Endothelial cell of umbilical vein (primary cell): Measurements from ENCODE around the gene OCEL1. TPM values are rescaled to one million over a fixed set of nuclear protein-coding genes. Genes with fewer than 3 reads are reported as not detected.

ENCODE experiments used
- BruUV-seq: library from RNA; stranded (reverse); fragments of 400-500 nt; replicated peaks from 2 replicates; lab custom pipeline; 2021; lab: Mats Ljungman, UMichigan
- CTCF ChIA-PET: fragments of 300-600, 350-600 bp; sonication (Branson Sonifier 250); formaldehyde crosslinking; loops from one replicate; lab custom pipeline; 2021; ENCODE audit warnings: antibody characterized with exemption, inconsistent platforms; lab: Charles Lee
- POLR2A ChIA-PET: fragments of 300-600, 350-600 bp; sonication (Branson Sonifier 250); formaldehyde crosslinking; loops from one replicate; lab custom pipeline; 2021; ENCODE audit warnings: antibody characterized with exemption, inconsistent platforms; lab: Charles Lee
- DNase-seq: peaks from one replicate; pipeline ENCODE4 v3.0.0-alpha.2; 2011; ENCODE audit warnings: low read depth, low spot score
- FAIRE-seq: peaks from 2 replicates; lab custom pipeline; 2011; peaks lifted over from hg19 to GRCh38; lab: Jason Lieb, UNC
- H2AFZ ChIP-seq: 2 replicates; pipeline ENCODE4 v1.6.0; 2012; ENCODE audit warnings: low read depth, low read length, control low read depth, inconsistent platforms
- H3K27ac ChIP-seq: 2 replicates; pipeline ENCODE4 v1.5.1; 2011; ENCODE audit warnings: low read depth, mild to moderate bottlenecking, control low read depth, low read length, moderate library complexity; ENCODE audit not compliant: insufficient read depth
- H3K27me3 ChIP-seq, 2 experiments: 2 replicates each; pipeline versions ENCODE4 v1.6.0 to v1.6.1; 2011; ENCODE audit warnings: low read length in 2 of 2, mixed read lengths in 1 of 2; ENCODE audit not compliant: control insufficient read depth in 2 of 2, insufficient read depth in 2 of 2
- H3K36me3 ChIP-seq, 2 experiments: 2 replicates in 1 of 2; 3 replicates in 1 of 2; pipeline ENCODE4 v1.5.1; 2011; ENCODE audit warnings: low read length in 2 of 2, mild to moderate bottlenecking in 1 of 2, moderate library complexity in 1 of 2; ENCODE audit not compliant: control insufficient read depth in 2 of 2, insufficient read depth in 2 of 2; ENCODE audit errors: extremely low read depth in 1 of 2
- H3K4me1 ChIP-seq: 3 replicates; pipeline ENCODE4 v1.5.1; 2011; ENCODE audit warnings: mild to moderate bottlenecking, low read length; ENCODE audit not compliant: control insufficient read depth, insufficient read depth; ENCODE audit errors: extremely low read depth
- H3K4me2 ChIP-seq: 2 replicates; pipeline ENCODE4 v1.6.1; 2011; ENCODE audit warnings: low read length, control low read depth, mixed read lengths; ENCODE audit not compliant: insufficient read depth
- H3K4me3 ChIP-seq, 3 experiments: fragments of 200-600 bp in 1 of 3; sonication (generic), shearing (Covaris generic) in 1 of 3; replicated peaks in 1 of 3; 2 replicates each; pipeline ENCODE4 v1.5.1; 2011 to 2016; ENCODE audit warnings: control low read depth in 3 of 3, low read length in 3 of 3, mild to moderate bottlenecking in 2 of 3, inconsistent platforms in 1 of 3, low read depth in 1 of 3, moderate library complexity in 1 of 3; ENCODE audit not compliant: insufficient read depth in 1 of 3
- H3K79me2 ChIP-seq: 2 replicates; pipeline ENCODE4 v1.6.0; 2012; ENCODE audit warnings: low read length, inconsistent platforms; ENCODE audit not compliant: control insufficient read depth, insufficient read depth
- H3K9ac ChIP-seq: replicated peaks from 2 replicates; pipeline ENCODE3; 2011; ENCODE audit warnings: low read length, control low read depth; ENCODE audit not compliant: insufficient read depth; ENCODE audit errors: extremely low read depth
- H3K9me1 ChIP-seq: replicated peaks from 3 replicates; pipeline ENCODE4 v1.6.0; 2011; ENCODE audit warnings: mild to moderate bottlenecking, low read length; ENCODE audit not compliant: control insufficient read depth, insufficient read depth; ENCODE audit errors: extremely low read depth
- H3K9me3 ChIP-seq: replicated peaks from 2 replicates; pipeline ENCODE4 v1.5.1; 2012; ENCODE audit warnings: low read length, inconsistent platforms; ENCODE audit not compliant: control insufficient read depth, insufficient read depth
- H4K20me1 ChIP-seq: replicated peaks from 2 replicates; pipeline ENCODE3; 2011; ENCODE audit warnings: mild to moderate bottlenecking, low read length; ENCODE audit not compliant: control insufficient read depth, insufficient read depth; ENCODE audit errors: extremely low read depth
- EZH2 ChIP-seq: IDR thresholded peaks from 2 replicates; pipeline ENCODE4 v1.6.1; 2012; ENCODE audit warnings: borderline replicate concordance, low read depth, mild to moderate bottlenecking, moderate library complexity, low read length, inconsistent platforms; ENCODE audit not compliant: severe bottlenecking
- FOS ChIP-seq: IDR thresholded peaks from 2 replicates; pipeline ENCODE4 v1.6.1; 2011; ENCODE audit warnings: mild to moderate bottlenecking, low read length, moderate library complexity, borderline replicate concordance; ENCODE audit not compliant: insufficient read depth
- GATA2 ChIP-seq: IDR thresholded peaks from 2 replicates; pipeline ENCODE4 v1.7.0; 2011; ENCODE audit warnings: low read depth, mild to moderate bottlenecking, moderate library complexity, mixed read lengths, low read length; ENCODE audit not compliant: insufficient read length, insufficient read depth
- JUN ChIP-seq: IDR thresholded peaks from 2 replicates; pipeline ENCODE4 v1.6.1; 2011; ENCODE audit warnings: borderline replicate concordance, low read depth; ENCODE audit not compliant: insufficient read length, insufficient read depth
- MYC ChIP-seq: IDR thresholded peaks from one replicate; pipeline ENCODE4 v1.6.1; 2011; ENCODE audit warnings: mild to moderate bottlenecking, low read depth, low read length
- POLR2AphosphoS5 ChIP-seq: IDR thresholded peaks from 2 replicates; pipeline ENCODE4 v1.6.1; 2012; ENCODE audit warnings: low read depth, mild to moderate bottlenecking, control low read depth, low read length, moderate library complexity; ENCODE audit not compliant: insufficient read depth
- dilution Hi-C: fragments of 300-500 bp; cut with MboI; formaldehyde crosslinking; loops from one replicate; pipeline ENCODE4 v1.15.0; 2019; ENCODE audit warnings: low sequenced_read_pairs; ENCODE audit not compliant: extremely low pct_ligation_motif_present
- intact Hi-C: fragments of 100-400 bp; cut with micrococcal nuclease; formaldehyde crosslinking; loops from one replicate; pipeline ENCODE4 v1.10.0; 2022
- polyA plus RNA-seq, 4 experiments: library from polyadenylated mRNA; depleted of rRNA in 3 of 4; stranded (reverse) in 3 of 4; unstranded in 1 of 4; fragments of >200 nt; gene quantifications; 2 replicates each; pipeline versions ENCODE4 v1.2.1 to v1.2.3, GENCODE V29; 2011 to 2012; ENCODE audit warnings: missing spikeins in 1 of 4
- total RNA-seq: library from RNA; stranded (reverse); gene quantifications from 2 replicates; pipeline ENCODE4 v1.2.3, GENCODE V29; 2021
- TF ChIP-seq, protein P1 (sequence below), 2 donors: IDR thresholded peaks; 1 replicate in 1 of 2; 2 replicates in 1 of 2; pipeline ENCODE4 v1.5.1; 2011; ENCODE audit warnings: low read length in 2 of 2, mild to moderate bottlenecking in 2 of 2, moderate library complexity in 2 of 2, control low read depth in 1 of 2, inconsistent platforms in 1 of 2, low read depth in 1 of 2; ENCODE audit not compliant: insufficient read depth in 1 of 2; ENCODE audit errors: extremely low read depth in 1 of 2
- TF ChIP-seq, protein P2 (sequence below): IDR thresholded peaks from 2 replicates; pipeline ENCODE4 v1.6.1; 2011; ENCODE audit not compliant: insufficient read depth, insufficient read length

OCEL1 gene
- total and polyA plus RNA-seq, 2 donors (not counting 3 experiments of a cell fraction or from before 2014, with no cell fraction given): 7.4 to 13.0 TPM

GRCh38 chr19:17234911-17235299 lies 8.9 kb downstream of the OCEL1 start:
- peak; percentile 72 for FAIRE-seq
- intact Hi-C loops (loop anchor here (1.0 to 2.0 kb wide), 2 partner anchors 30 to 32 kb away; partner anchors contain the start of gene BABAM1), dilution Hi-C loops (no loop called here)
- peaks cover 18% of the 10 kb centered on the region for H3K79me2 ChIP-seq
- peak overlapping the region; percentile 13 for H3K9ac ChIP-seq
- no peaks in the 10 kb centered on the region for H3K9me1 ChIP-seq
- H3K4me1 ChIP-seq: peaks cover 11% of the 10 kb centered on the region
- H3K27me3 ChIP-seq: no peaks in the 10 kb centered on the region
- no peak overlapping the region for H2AFZ ChIP-seq
- CTCF ChIA-PET: interaction anchor here (0.8 to 1.8 kb wide), 11 partner anchors 9 to 166 kb away, joined by 3 to 16 read pairs (median 4); partner anchors contain the start of gene USE1
- no peaks in the 10 kb centered on the region for H3K9me3 ChIP-seq
- H3K36me3 ChIP-seq: peaks cover 4 to 11% of the 10 kb centered on the region in 2 experiments
- no peak overlapping the region for H3K27ac ChIP-seq
- no peaks in the 10 kb centered on the region for H4K20me1 ChIP-seq
- no peak for TF ChIP-seq FOS
- no peak for TF ChIP-seq MYC
- peak overlapping the region; percentile 24 to 46 (median 45) for H3K4me3 ChIP-seq
- POLR2A ChIA-PET: interaction anchor here (1.0 to 1.1 kb wide), 2 partner anchors 9 to 47 kb away, joined by 4 to 5 read pairs; partner anchors contain the start of genes ANKLE1 and OCEL1
- H3K4me2 ChIP-seq: peak overlapping the region; percentile 88
- BruUV-seq: no TSS peak
- peak; percentile 43 for DNase-seq

DNA sequence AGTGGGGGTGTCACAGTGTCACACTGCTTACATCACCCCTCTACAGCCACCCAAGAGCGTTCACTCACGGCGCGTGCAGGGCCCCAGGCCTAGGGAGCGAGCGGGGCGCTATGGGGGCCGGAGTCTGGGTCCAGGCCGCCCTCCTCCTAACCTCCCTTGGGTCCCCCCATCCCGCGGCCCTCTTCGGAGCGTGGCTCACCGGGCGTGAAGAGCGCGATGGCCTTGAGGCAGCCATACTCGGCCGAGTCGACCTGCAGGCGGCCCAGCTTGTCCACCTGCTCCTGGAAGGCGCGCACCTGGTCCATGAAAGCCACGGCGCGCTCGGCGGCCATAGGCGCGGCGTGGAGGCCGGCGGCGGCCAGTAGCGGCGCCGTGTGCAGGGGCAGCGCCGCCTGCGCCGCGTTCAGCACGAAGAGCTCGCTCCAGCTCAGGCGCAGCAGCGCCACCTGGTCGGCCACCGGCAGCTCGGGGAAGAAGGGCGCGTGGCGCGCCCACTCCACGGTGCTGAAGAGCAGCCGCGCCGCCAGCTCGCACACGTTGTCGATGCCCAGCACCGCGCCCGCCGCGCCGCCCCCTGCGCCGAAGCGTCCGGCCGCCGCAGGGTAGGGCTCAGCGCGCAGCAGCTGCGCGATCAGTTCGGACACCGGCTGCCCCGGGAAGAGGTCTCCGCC lies 9.4 kb downstream of the OCEL1 start:
- intact Hi-C loops (loop anchor here (1.0 to 2.0 kb wide), 2 partner anchors 30 to 31 kb away; partner anchors contain the start of gene BABAM1), dilution Hi-C loops (no loop called here)
- TF ChIP-seq EZH2 (no peak), MYC (peak; percentile 84), JUN (no peak), GATA2 (no peak), POLR2AphosphoS5 (peak; percentile 33)
- TF ChIP-seq, protein P1, sequence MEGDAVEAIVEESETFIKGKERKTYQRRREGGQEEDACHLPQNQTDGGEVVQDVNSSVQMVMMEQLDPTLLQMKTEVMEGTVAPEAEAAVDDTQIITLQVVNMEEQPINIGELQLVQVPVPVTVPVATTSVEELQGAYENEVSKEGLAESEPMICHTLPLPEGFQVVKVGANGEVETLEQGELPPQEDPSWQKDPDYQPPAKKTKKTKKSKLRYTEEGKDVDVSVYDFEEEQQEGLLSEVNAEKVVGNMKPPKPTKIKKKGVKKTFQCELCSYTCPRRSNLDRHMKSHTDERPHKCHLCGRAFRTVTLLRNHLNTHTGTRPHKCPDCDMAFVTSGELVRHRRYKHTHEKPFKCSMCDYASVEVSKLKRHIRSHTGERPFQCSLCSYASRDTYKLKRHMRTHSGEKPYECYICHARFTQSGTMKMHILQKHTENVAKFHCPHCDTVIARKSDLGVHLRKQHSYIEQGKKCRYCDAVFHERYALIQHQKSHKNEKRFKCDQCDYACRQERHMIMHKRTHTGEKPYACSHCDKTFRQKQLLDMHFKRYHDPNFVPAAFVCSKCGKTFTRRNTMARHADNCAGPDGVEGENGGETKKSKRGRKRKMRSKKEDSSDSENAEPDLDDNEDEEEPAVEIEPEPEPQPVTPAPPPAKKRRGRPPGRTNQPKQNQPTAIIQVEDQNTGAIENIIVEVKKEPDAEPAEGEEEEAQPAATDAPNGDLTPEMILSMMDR (IDR thresholded peaks at IDR 0.05; ENCODE audit: extremely low read depth in 1 of 2, insufficient read depth in 1 of 2, low read depth in 1 of 2, low read length in 2 of 2): peak; percentile 35 to 66
- TF ChIP-seq, protein P2, sequence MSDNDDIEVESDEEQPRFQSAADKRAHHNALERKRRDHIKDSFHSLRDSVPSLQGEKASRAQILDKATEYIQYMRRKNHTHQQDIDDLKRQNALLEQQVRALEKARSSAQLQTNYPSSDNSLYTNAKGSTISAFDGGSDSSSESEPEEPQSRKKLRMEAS: peak; percentile 42
- peak overlapping the region; percentile 24 to 46 (median 45) for H3K4me3 ChIP-seq
- no peaks in the 10 kb centered on the region for H3K9me3 ChIP-seq
- no peaks in the 10 kb centered on the region for H3K27me3 ChIP-seq
- H3K79me2 ChIP-seq: peaks cover 18% of the 10 kb centered on the region
- no peaks in the 10 kb centered on the region for H4K20me1 ChIP-seq
- no TSS peak for BruUV-seq
- peak; percentile 80 for DNase-seq
- ChIA-PET POLR2A (interaction anchor here (1.0 to 1.1 kb wide), 2 partner anchors 9 to 46 kb away, joined by 4 to 5 read pairs; partner anchors contain the start of genes ANKLE1 and OCEL1), CTCF (interaction anchor here (0.6 to 1.8 kb wide), 20 partner anchors 8 to 521 kb away, joined by 3 to 16 read pairs (median 4); partner anchors contain the start of genes BABAM1, OCEL1 and USE1)
- H3K9me1 ChIP-seq: no peaks in the 10 kb centered on the region
- FAIRE-seq: peak; percentile 67
- peak overlapping the region; percentile 88 for H3K4me2 ChIP-seq
- peaks cover 11% of the 10 kb centered on the region for H3K4me1 ChIP-seq
- peak overlapping the region; percentile 13 for H3K9ac ChIP-seq
- no peak overlapping the region for H3K27ac ChIP-seq
- peak overlapping the region; percentile 31 for H2AFZ ChIP-seq
- peaks cover 4 to 11% of the 10 kb centered on the region in 2 experiments for H3K36me3 ChIP-seq
